NCI-H510A treated with DMSO at 0.1 percent for 48 hours (cell line): ENCODE results near the gene RPS18.

ENCODE experiments used
- DNase-seq: peaks from one replicate; lab custom pipeline; 2025; lab: John Stamatoyannopoulos, UW

Gene RPS18

GRCh38 chr6:33314943-33315792 is 43.3 kb downstream of the RPS18 start:
- no peak for DNase-seq

- no peak for DNase-seq
Measured at GRCh38 chr6:33315793-33316602, 44.1 kb downstream of the RPS18 start.

GRCh38 chr6:33316603-33317418 is 44.9 kb downstream of the RPS18 start:
- DNase-seq, result no peak

DNA sequence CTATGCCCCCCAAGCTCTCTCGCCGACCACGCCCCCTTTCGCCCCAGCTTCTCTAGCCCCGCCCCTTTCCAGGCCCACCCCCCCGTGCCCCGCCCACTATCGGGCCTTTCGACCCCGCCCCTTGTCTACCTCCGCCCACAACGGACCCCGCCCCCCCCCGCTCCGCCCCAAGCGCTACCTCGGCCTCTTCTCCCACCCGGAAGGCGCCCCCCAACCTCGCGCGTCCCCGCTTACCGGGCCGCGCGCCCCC is 45.5 kb downstream of the RPS18 start:
- peak; percentile 35 for DNase-seq

- peak; percentile 99 for DNase-seq
Measured at GRCh38 chr6:33317669-33318425, 46.0 kb downstream of the RPS18 start, which contains the start of gene ZBTB22. Gene ZBTB22 (minus strand): TSS chr6:33317744. CDS start chr6:33316916, 828 bp downstream.

DNA sequence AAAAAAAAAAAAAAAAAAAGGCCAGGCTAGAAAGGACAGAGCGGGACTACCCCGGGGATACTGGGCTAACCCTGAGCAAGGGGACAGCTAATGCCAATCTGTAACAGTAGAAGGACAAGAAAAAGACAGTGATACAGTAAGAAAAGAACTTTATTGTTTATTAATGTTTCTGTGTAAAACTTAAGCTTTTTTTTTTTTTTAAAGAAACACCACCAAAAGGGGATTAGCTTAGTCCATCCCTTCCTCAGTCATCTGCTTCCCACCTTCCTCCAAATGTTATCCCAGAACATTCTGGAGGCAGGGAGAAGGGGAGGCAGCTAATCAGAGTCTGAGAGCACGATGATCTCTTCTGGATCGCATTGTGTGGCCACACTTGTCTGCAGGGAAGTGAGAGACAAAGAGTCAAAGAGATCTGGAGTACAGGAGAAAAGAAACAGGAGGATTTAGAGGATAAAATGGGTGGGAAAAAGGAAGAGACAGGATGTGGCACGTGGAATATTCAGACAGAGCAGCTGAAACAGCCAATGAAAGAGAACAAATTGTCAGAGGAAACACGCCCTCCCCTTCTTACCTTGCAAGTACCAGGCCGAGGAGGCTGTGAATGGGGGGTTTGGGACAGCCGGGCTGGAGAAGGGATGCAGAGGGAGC is 46.7 kb downstream of the RPS18 start:
- no peak for DNase-seq

GRCh38 chr6:33319939-33320314 is 48.1 kb downstream of the RPS18 start:
- no peak for DNase-seq

DNA sequence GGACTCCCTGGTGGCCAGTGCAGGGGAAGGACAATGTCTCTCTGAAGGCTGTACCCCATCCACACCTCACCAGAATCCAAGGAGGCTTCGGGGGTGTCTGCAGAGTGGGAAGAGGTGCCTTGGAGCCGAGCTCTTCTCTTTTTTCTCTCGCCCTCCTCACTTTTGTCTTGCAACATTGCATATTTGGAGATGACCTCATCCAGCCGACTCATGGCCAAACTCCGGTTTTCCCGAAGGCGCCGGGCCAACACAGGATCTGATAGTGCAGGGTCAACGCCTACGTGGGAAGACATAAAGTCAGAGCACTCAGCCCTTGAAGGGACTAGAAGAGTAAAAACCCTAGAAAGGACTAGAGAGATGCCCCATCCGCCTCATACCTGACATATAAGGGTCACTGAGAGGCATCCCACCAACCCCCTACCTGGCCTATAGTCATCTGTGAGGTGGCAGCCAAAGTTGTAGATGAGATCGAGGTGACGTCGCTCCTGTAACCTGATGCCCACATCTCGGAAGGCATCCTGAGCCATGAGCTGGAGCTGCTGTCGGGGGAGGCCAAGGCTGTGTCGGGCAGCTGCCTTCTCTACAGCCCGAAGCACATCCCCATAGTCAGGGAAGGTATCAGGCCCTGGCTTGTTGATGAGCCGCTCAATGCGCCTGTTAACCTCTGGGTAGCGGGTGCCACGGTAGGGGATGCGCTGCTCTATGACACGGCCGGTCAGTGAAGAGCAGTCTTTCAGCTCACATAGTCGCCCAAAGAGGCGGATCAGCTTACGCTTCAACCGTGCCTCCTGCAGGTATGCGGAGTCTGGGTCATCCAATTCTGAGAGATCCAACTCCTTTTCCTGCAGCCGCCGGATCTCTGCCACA is 48.7 kb downstream of the RPS18 start:
- DNase-seq, result peak; percentile 58

- no peak for DNase-seq
Measured at GRCh38 chr6:33321227-33321626, 49.4 kb downstream of the RPS18 start.

DNA sequence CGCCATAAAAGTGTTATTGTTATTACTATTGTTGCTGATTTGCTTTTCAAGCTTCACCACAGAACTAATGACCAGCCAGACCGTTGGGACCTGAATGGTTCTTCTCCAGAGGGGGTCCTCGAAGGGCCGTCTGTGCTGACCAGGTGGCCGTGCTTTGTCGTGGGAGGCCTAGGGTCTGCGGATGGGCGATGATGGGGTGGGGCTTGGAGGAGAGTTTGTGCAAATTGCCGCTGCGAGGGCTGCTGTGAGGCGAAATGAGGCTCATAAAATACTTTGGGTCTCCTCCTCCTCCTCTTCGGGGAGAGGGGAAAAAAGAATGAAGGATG is 51.7 kb downstream of the RPS18 start:
- peak; percentile 92 for DNase-seq

DNA sequence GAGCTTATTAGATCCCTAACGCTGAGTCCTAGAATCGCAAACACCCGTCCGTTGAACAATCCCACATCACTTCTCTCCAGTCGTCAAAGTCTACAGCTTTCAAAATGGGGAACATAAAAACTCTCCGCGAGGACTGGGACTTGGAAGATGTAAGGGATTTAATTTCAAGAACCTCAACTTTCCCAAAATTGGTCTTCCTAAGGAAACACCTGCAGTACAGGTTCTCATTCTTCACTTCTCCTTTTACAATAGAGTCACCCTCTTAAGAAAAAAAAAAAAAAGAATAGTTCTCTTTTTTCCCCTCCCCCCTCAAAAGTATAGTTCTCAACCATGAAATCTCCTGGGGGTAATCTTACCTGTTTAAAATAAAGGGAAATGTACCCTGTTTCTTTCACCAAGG is 52.2 kb downstream of the RPS18 start:
- peak; percentile 87 for DNase-seq
